H1 (cell line): ENCODE measurements around the gene PNPLA8. TPM values are rescaled to one million over a fixed set of nuclear protein-coding genes. Genes with fewer than 3 reads are reported as not detected.

Experiments used
- BACH1 ChIP-seq: IDR thresholded peaks from 2 replicates; pipeline ENCODE4 v1.6.1; 2012; ENCODE audit warnings: low read length, improper control_type of control experiment
- CBX8 ChIP-seq: fragments of 300-800, 300-1000 bp; sonication (generic); IDR thresholded peaks from 2 replicates; pipeline ENCODE4 v1.7.1; 2016; ENCODE audit warnings: low read depth, low read length, borderline replicate concordance
- CHD2 ChIP-seq: IDR thresholded peaks from 2 replicates; pipeline ENCODE4 v1.6.1; 2012; ENCODE audit warnings: low read length, improper control_type of control experiment
- EGR1 ChIP-seq: IDR thresholded peaks from 2 replicates; pipeline ENCODE4 v1.6.1; 2011; ENCODE audit warnings: low read depth, low read length, borderline replicate concordance
- MAX ChIP-seq: IDR thresholded peaks from 2 replicates; pipeline ENCODE4 v1.6.1; 2012; ENCODE audit warnings: inconsistent platforms
- NANOG ChIP-seq: IDR thresholded peaks from 2 replicates; pipeline ENCODE4 v1.6.1; 2011; ENCODE audit warnings: low read length, low read depth, mild to moderate bottlenecking, inconsistent platforms; ENCODE audit not compliant: insufficient read depth, poor library complexity, severe bottlenecking
- POU5F1 ChIP-seq: IDR thresholded peaks from 2 replicates; pipeline ENCODE4 v1.6.1; 2011; ENCODE audit warnings: low read depth, mild to moderate bottlenecking, low read length, moderate library complexity
- SIN3A ChIP-seq, 2 experiments: IDR thresholded peaks in 1 of 2; conservative IDR thresholded peaks in 1 of 2; 2 replicates each; pipeline ENCODE4 v1.6.1; 2011 to 2012; ENCODE audit warnings: low read length in 2 of 2, improper control_type of control experiment in 1 of 2, low read depth in 1 of 2, mild to moderate bottlenecking in 1 of 2
- TAF1 ChIP-seq: IDR thresholded peaks from 2 replicates; pipeline ENCODE4 v1.6.1; 2011; ENCODE audit warnings: mild to moderate bottlenecking, low read depth, low read length
- ZNF274 ChIP-seq: IDR thresholded peaks from 2 replicates; pipeline ENCODE4 v1.7.0; 2012; ENCODE audit warnings: low read length, borderline replicate concordance; ENCODE audit errors: extremely low read depth
- polyA plus RNA-seq, 7 experiments: library from polyadenylated mRNA; depleted of rRNA in 3 of 7; stranded (reverse) in 5 of 7; unstranded in 2 of 7; fragments of >200 nt in 5 of 7; fragments of 200-250 nt in 2 of 7; gene quantifications; 1 replicate in 5 of 7; 2 replicates in 1 of 7; 4 replicates in 1 of 7; pipeline versions ENCODE4 v1.2.1 to v1.2.3, GENCODE V29; 2011 to 2013; ENCODE audit warnings: missing spikeins in 2 of 7, mixed read lengths in 2 of 7
- total RNA-seq: library from RNA; stranded (reverse); fragmentation: NEBNext Ultra II Directional; extraction: Animal tissue kit (Norgen Biotek cat#: 25700); gene quantifications from 2 replicates; pipeline ENCODE4 v1.2.1, GENCODE V29; 2021

PNPLA8 gene
- total and polyA plus RNA-seq, 2 of the 8 experiments (the other 6 are each of a cell fraction or from before 2014, with no cell fraction given): 3.8 to 11.2 TPM

DNA sequence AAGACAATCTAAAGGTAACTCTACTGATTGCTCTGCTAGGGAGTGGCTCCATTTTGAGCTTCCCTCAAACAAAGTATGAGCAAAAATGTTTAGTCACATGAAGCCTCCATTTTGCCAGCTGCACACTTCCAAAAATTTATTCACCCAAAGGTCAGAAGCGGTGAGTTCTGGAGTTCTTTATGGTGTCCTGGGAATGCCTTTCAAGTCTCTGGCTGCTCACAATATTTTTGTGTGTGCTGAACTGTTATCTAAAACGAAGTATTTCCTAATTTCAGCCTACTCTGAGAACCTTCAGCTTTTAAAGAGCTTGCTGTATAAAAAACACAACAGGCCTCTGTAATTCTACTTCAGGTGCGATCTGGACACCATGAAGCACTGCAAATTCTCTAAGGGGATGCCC lies 85.3 kb downstream of the PNPLA8 start (continued):
- TF ChIP-seq BACH1: no peak
- no peak for TF ChIP-seq MAX
- TF ChIP-seq TAF1: no peak
- TF ChIP-seq CBX8: no peak
- TF ChIP-seq NANOG: no peak
- TF ChIP-seq CHD2: no peak
- no peak for TF ChIP-seq SIN3A (conservative IDR thresholded peaks at IDR 0.05 in 1 of 2, IDR thresholded peaks at IDR 0.05 in 1 of 2; ENCODE audit: low read depth in 1 of 2, low read length in 2 of 2)
- no peak for TF ChIP-seq POU5F1
- no peak for TF ChIP-seq EGR1
- no peak for TF ChIP-seq ZNF274
